Breast epithelium (tissue), 4 donors: ENCODE data around the gene SIL1. TPM values are rescaled to one million over a fixed set of nuclear protein-coding genes. Genes with fewer than 3 reads are reported as not detected.
A peak's percentile ranks its signal among the peaks of the same experiment; 100 is the strongest.
"Not testable (repeated sequence)": the region's sequence is repeated elsewhere in the genome, so short reads cannot be mapped to it uniquely, and the experiment has no call there.

Experiments
- DNase-seq, 2 donors: peaks; one replicate each; pipeline ENCODE4 v3.0.0-alpha.2; 2019; ENCODE audit warnings: low spot score in 2 of 2
- H3K27ac ChIP-seq, 2 donors: fragments of 200-600 bp; sonication (generic) in 1 of 2; one replicate each; pipeline ENCODE4 v1.5.1; 2016 to 2019; ENCODE audit warnings: mild to moderate bottlenecking in 1 of 2
- H3K27me3 ChIP-seq, 2 donors: fragments of 200-600 bp; sonication (generic) in 1 of 2; one replicate each; pipeline versions ENCODE4 v1.5.1 to v1.6.0; 2017 to 2019; ENCODE audit warnings: control low read depth in 1 of 2, mild to moderate bottlenecking in 1 of 2
- H3K36me3 ChIP-seq: fragments of 200-600 bp; one replicate; pipeline ENCODE4 v1.5.1; 2019
- H3K4me1 ChIP-seq, 2 donors: fragments of 200-600 bp; sonication (generic); one replicate each; pipeline ENCODE4 v1.5.1; 2016 to 2019; ENCODE audit warnings: control low read depth in 1 of 2
- H3K4me3 ChIP-seq, 3 donors: fragments of 200-600 bp; sonication (generic); 1 replicate in 2 of 3; 2 replicates in 1 of 3; pipeline ENCODE4 v1.5.1; 2016 to 2019; ENCODE audit warnings: mild to moderate bottlenecking in 3 of 3, moderate library complexity in 2 of 3
- H3K9me3 ChIP-seq, 2 donors: fragments of 200-600 bp; sonication (generic) in 1 of 2; one replicate each; pipeline ENCODE4 v1.5.1; 2016 to 2019; ENCODE audit warnings: control low read depth in 1 of 2
- CTCF ChIP-seq, 3 donors: fragments of 450-650 bp; IDR thresholded peaks; one replicate each; pipeline ENCODE4 v1.5.1; 2016 to 2017; ENCODE audit warnings: antibody characterized with exemption in 3 of 3, mild to moderate bottlenecking in 3 of 3, moderate library complexity in 3 of 3
- POLR2A ChIP-seq: fragments of 450-650 bp; IDR thresholded peaks from one replicate; pipeline ENCODE4 v1.6.1; 2016; ENCODE audit warnings: antibody characterized with exemption, mild to moderate bottlenecking, moderate library complexity
- POLR2AphosphoS5 ChIP-seq, 3 donors: sonication (generic); formaldehyde crosslinking; IDR thresholded peaks; one replicate each; pipeline ENCODE4 v1.6.1; 2017; ENCODE audit warnings: antibody characterized with exemption in 3 of 3
- intact Hi-C: fragments of 100-400 bp; cut with DNase I; formaldehyde crosslinking; loops from one replicate; pipeline ENCODE4 v1.15.1; 2023; ENCODE audit warnings: low total_unique reads
- total RNA-seq, 3 donors: library from RNA; depleted of rRNA; stranded (reverse); fragments of >200 nt; gene quantifications; one replicate each; pipeline ENCODE4 v1.1.0, GENCODE V29; 2016

Gene SIL1
- total RNA-seq, 3 donors from 2014 or later: 29.9 to 63.9 (median 48.2) TPM

DNA sequence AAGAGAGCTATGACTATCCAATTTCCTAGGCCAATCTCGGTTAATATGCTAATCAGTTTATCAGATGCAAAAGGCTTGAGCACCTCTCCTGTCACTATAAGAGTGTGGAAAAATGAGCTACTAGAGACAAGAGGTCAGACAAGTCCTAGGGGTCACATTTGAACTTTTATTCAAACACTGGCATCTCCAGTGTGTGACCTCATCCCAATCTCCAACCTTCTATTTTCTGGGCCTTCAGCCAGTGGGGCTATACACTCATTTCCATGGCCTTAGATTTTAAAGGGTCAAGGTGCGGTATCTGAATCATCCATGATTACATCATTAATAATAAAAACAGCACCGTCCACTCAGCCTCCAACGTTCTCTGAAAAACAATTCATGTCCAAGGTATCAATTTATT is 183.4 kb downstream of the SIL1 start:
- H3K9me3 ChIP-seq: no peaks in the 10 kb centered on the region
- no peaks in the 10 kb centered on the region for H3K27me3 ChIP-seq
- intact Hi-C loops: no loop called here
- DNase-seq: no peak
- H3K36me3 ChIP-seq: no peaks in the 10 kb centered on the region
- H3K27ac ChIP-seq: no peak overlapping the region
- no peaks in the 10 kb centered on the region for H3K4me1 ChIP-seq
- TF ChIP-seq POLR2A: no peak
- TF ChIP-seq CTCF (IDR thresholded peaks at IDR 0.05): no peak
- no peak for TF ChIP-seq POLR2AphosphoS5 (IDR thresholded peaks at IDR 0.05)
- H3K4me3 ChIP-seq: no peak overlapping the region

- no peak for DNase-seq
- H3K9me3 ChIP-seq: no peaks in the 10 kb centered on the region
- TF ChIP-seq POLR2A (no peak), CTCF (IDR thresholded peaks at IDR 0.05) (no peak), POLR2AphosphoS5 (IDR thresholded peaks at IDR 0.05) (no peak)
- no peak overlapping the region for H3K27ac ChIP-seq
- intact Hi-C loops: no loop called here
- H3K36me3 ChIP-seq: no peaks in the 10 kb centered on the region
- no peaks in the 10 kb centered on the region for H3K27me3 ChIP-seq
- H3K4me1 ChIP-seq: no peaks in the 10 kb centered on the region
- no peak overlapping the region for H3K4me3 ChIP-seq
These were observed 186.0 kb downstream of the SIL1 start for GRCh38 chr5:139012176-139012575.

GRCh38 chr5:139011156-139011555 is 187.0 kb downstream of the SIL1 start:
- intact Hi-C loops, DNase-seq, H3K4me1 ChIP-seq, H3K36me3 ChIP-seq, H3K27me3 ChIP-seq, H3K9me3 ChIP-seq: not testable (repeated sequence)
- Histone ChIP-seq H3K27ac (peak overlapping the region in 1 of 2 donors; percentile 25), H3K4me3 (peak overlapping the region in 2 of 3 donors; percentile 43 to 58)

- Histone ChIP-seq H3K27ac (no peak overlapping the region), H3K4me3 (no peak overlapping the region), H3K36me3 (no peaks in the 10 kb centered on the region), H3K4me1 (no peaks in the 10 kb centered on the region), H3K9me3 (no peaks in the 10 kb centered on the region), H3K27me3 (no peaks in the 10 kb centered on the region)
- no peak for DNase-seq
- intact Hi-C loops: no loop called here
- TF ChIP-seq POLR2AphosphoS5 (IDR thresholded peaks at IDR 0.05) (no peak), CTCF (IDR thresholded peaks at IDR 0.05) (no peak), POLR2A (no peak)
These were observed 193.5 kb downstream of the SIL1 start for GRCh38 chr5:139004374-139005307.

DNA sequence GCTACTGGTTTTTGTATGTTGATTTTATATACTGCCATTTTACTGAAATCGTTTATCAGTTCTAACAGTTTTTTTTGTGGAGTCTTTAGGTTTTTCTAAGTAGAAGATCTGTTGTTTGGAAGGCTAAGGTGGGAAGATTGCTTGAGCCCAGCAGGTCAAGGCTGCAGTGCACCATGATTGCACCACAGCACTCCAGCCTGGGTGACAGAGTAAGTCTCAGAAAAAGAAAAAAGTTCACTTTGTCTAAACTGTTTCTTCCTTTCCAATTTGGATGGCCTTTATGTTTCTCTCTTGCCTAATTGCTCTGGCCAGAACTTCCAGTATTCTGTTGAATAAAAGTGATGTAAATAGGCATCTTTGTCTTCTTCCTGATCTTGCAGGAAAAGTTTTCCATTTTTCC is 198.5 kb downstream of the SIL1 start:
- no peaks in the 10 kb centered on the region for H3K4me1 ChIP-seq
- intact Hi-C loops: no loop called here
- H3K36me3 ChIP-seq: no peaks in the 10 kb centered on the region
- H3K4me3 ChIP-seq: no peak overlapping the region
- no peak overlapping the region for H3K27ac ChIP-seq
- H3K27me3 ChIP-seq: no peaks in the 10 kb centered on the region
- H3K9me3 ChIP-seq: no peaks in the 10 kb centered on the region
- DNase-seq: no peak
- no peak for TF ChIP-seq POLR2AphosphoS5 (IDR thresholded peaks at IDR 0.05)
- no peak for TF ChIP-seq POLR2A
- TF ChIP-seq CTCF (IDR thresholded peaks at IDR 0.05): no peak
